Lung (tissue), 12 donors: ENCODE measurements around the gene IQGAP3. TPM values are rescaled to one million over a fixed set of nuclear protein-coding genes. Genes with fewer than 3 reads are reported as not detected.

ENCODE experiments used
- ATAC-seq: fragments of 200-7000 bp; cut with Tn5 transposase; one replicate; pipeline ENCODE4 v1.9.1; 2020; ENCODE audit warnings: moderate number of reproducible peaks; ENCODE audit not compliant: insufficient read depth, low FRiP score
- DNase-seq, 3 donors: peaks; one replicate each; pipeline ENCODE4 v3.0.0-alpha.2; 2013 to 2017
- H3K27ac ChIP-seq, 2 donors: one replicate each; pipeline ENCODE4 v1.5.1; 2013; ENCODE audit warnings: mild to moderate bottlenecking in 2 of 2, moderate library complexity in 2 of 2, control low read depth in 1 of 2, inconsistent platforms in 1 of 2, low read depth in 1 of 2, low read length in 1 of 2
- H3K27me3 ChIP-seq, 3 donors: one replicate each; pipeline ENCODE4 v1.5.1; 2013; ENCODE audit warnings: low read length in 2 of 3; ENCODE audit not compliant: control insufficient read depth in 3 of 3, insufficient read depth in 3 of 3
- H3K36me3 ChIP-seq, 4 donors: one replicate each; pipeline ENCODE4 v1.5.1; 2013; ENCODE audit warnings: low read length in 4 of 4, mild to moderate bottlenecking in 1 of 4, moderate library complexity in 1 of 4; ENCODE audit not compliant: control insufficient read depth in 4 of 4, insufficient read depth in 4 of 4
- H3K4me1 ChIP-seq, 5 donors: one replicate each; pipeline ENCODE4 v1.5.1; 2013; ENCODE audit warnings: low read length in 5 of 5, mild to moderate bottlenecking in 2 of 5, moderate library complexity in 1 of 5; ENCODE audit not compliant: control insufficient read depth in 5 of 5, insufficient read depth in 5 of 5
- H3K4me3 ChIP-seq: one replicate; pipeline ENCODE4 v1.5.1; 2013; ENCODE audit warnings: mild to moderate bottlenecking, control low read depth, moderate library complexity
- H3K9ac ChIP-seq, 2 donors: one replicate each; pipeline ENCODE4 v1.5.1; 2013; ENCODE audit warnings: low read length in 2 of 2, control low read depth in 1 of 2; ENCODE audit not compliant: insufficient read depth in 1 of 2
- H3K9me3 ChIP-seq, 4 donors: one replicate each; pipeline ENCODE4 v1.5.1; 2013; ENCODE audit warnings: low read length in 3 of 4, mild to moderate bottlenecking in 1 of 4, moderate library complexity in 1 of 4; ENCODE audit not compliant: control insufficient read depth in 4 of 4, insufficient read depth in 3 of 4
- CTCF ChIP-seq: IDR thresholded peaks from 2 replicates; pipeline ENCODE4 v1.5.1; 2012; ENCODE audit warnings: mild to moderate bottlenecking; ENCODE audit errors: control extremely low read depth, extremely low read depth
- WGBS, 2 donors: extraction: QIAGEN DNeasy Blood & Tissue Kit; methylation state at CpG; one replicate each; pipeline ENCODE4 v1.1.7; 2013; 5-methylcytosine and 5-hydroxymethylcytosine counted together
- polyA plus RNA-seq, 2 donors: library from polyadenylated mRNA; stranded (reverse); fragments of 200-250 nt; gene quantifications; one replicate each; pipeline ENCODE4 v1.2.1, GENCODE V29; 2013
- total RNA-seq, 2 donors: library from RNA; depleted of rRNA in 1 of 2; stranded (reverse); fragments of >200 nt in 1 of 2; gene quantifications; one replicate each; pipeline ENCODE4 v1.2.1, GENCODE V29; 2014 to 2021
- donor health status: control.
- donor health status: control.
- donor health status: Bipolar disorder and iron deficiency.
- donor health status: healthy.
- donor health status: DM: yes; HTN: yes; CAD: no.

Gene IQGAP3
- total and polyA plus RNA-seq, 4 donors: 0.42 to 3.4 (median 1.2) TPM

DNA sequence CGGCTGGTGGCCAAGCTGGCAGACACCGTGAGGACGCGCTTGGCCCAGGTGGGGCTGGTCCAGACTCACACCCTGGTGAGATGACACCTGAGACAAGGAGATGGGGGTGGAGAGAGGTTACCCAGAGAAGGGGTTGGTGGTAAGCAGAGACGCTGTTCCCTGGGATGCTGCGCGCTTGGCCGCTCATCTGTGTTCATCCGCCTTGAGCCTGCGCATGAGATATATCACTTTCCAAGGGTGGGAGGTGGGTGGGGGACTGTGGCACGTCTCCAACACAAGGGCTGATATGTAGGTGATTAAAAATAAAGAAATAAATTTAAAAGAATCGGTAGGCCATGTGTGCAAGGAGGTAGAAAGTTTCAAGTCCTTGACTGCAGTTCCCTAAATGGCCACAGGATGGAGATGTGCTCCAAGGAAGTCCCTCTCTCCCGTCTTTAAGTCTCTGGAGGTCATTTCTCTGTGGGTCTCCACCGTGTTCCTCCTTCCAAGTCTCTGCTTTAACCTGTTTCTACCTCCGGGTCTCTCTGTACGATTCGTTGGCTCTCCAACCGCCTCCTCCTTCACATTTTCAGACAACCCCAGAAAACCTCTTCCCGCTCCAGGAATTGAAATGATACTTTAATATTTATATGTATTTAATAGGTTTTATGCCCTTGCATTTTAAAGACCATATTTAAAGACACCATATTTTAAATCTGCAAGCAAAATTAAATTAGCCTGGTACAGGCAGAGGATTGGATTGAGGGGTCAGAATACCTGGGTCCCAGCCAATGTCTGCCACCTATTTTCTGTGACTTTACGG lies 11.7 kb upstream of the IQGAP3 start:
- Histone ChIP-seq H3K9me3 (no peaks in the 10 kb centered on the region), H3K9ac (no peak overlapping the region), H3K4me1 (no peaks in the 10 kb centered on the region), H3K27ac (no peak overlapping the region), H3K27me3 (peaks cover 0 to 2% (median 0%) of the 10 kb centered on the region in 3 donors), H3K36me3 (no peaks in the 10 kb centered on the region), H3K4me3 (no peak overlapping the region)
- peak; percentile 92 for TF ChIP-seq CTCF
- no peak for ATAC-seq
- WGBS, 2 donors: 55 to 59% methylated on average over 20 of the region's 20 CpGs
- peak; percentile 74 to 87 (median 82) for DNase-seq

GRCh38 chr1:156582388-156583017 lies 10.1 kb upstream of the IQGAP3 start:
- ATAC-seq: no peak
- DNase-seq: no peak
- Histone ChIP-seq H3K36me3 (no peaks in the 10 kb centered on the region), H3K9ac (no peak overlapping the region), H3K27ac (no peak overlapping the region), H3K27me3 (peaks cover 0 to 2% (median 0%) of the 10 kb centered on the region in 3 donors), H3K4me1 (no peaks in the 10 kb centered on the region), H3K4me3 (no peak overlapping the region), H3K9me3 (no peaks in the 10 kb centered on the region)
- TF ChIP-seq CTCF: no peak
- 60 to 76% methylated on average over 9 of the region's 9 CpGs for WGBS, 2 donors

GRCh38 chr1:156581661-156582387 lies 9.5 kb upstream of the IQGAP3 start:
- Histone ChIP-seq H3K4me3 (no peak overlapping the region), H3K36me3 (no peaks in the 10 kb centered on the region), H3K9ac (no peak overlapping the region), H3K27ac (no peak overlapping the region), H3K27me3 (peaks cover 0 to 2% (median 0%) of the 10 kb centered on the region in 3 donors), H3K9me3 (no peaks in the 10 kb centered on the region), H3K4me1 (no peaks in the 10 kb centered on the region)
- no peak for DNase-seq
- TF ChIP-seq CTCF: no peak
- ATAC-seq: no peak
- 57 to 75% methylated on average over 21 of the region's 21 CpGs for WGBS, 2 donors
